Measurements from ENCODE around the gene NFATC2.
"Not testable (repeated sequence)": the region's sequence is repeated elsewhere in the genome, so short reads cannot be mapped to it uniquely, and the experiment has no call there.

Gene NFATC2

DNA sequence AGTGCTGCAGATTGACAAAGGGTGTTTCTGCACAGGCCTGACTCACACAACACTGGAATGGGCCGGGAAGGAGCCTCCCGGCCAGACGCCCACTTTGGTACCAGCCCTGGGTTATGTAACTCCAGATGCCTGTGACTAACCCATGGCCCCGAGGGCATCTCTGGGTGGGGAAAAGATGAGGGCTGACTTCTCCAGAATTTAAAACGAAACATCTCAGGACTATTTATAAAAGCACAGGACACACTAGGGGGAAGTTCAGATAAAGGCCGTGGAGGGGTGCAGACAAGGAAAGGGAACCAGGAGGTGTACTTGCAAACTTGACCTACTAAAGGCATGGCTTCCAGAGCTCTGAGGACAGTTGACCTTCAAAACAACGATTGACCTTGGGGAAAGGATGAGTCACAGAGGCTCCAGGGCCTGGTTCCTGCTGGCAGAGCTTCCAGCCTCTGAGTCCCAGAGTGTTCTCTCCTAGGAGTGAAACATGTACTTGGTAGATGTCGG, 196.9 kb downstream of the NFATC2 start:
- in situ Hi-C loops (cut with MboI; ENCODE audit: low pct_unique_long_range_greater_than_20kb, low sequenced_read_pairs): no loop called here
- DNase-seq: no peak

DNA sequence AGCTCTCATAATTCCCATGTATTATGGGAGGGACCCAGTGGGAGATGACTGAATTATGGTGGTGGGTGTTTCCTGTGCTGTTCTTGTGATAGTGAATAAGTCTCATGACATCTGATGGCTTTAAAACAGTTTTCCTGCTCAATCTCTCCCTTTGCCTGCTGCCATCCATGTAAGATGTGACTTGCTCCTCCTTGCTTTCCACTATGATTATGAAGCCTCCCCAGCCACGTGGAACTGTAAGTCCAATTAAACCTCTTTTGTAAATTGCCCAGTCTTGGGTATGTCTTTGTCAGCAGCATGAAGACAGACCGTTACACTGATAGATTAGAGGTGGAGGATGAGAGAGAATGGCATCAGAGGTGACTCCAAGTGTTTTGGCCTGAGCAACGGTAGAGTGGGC, 198.7 kb downstream of the NFATC2 start:
- in situ Hi-C loops (cut with MboI; ENCODE audit: low pct_unique_long_range_greater_than_20kb, low sequenced_read_pairs); DNase-seq: not testable (repeated sequence)

DNA sequence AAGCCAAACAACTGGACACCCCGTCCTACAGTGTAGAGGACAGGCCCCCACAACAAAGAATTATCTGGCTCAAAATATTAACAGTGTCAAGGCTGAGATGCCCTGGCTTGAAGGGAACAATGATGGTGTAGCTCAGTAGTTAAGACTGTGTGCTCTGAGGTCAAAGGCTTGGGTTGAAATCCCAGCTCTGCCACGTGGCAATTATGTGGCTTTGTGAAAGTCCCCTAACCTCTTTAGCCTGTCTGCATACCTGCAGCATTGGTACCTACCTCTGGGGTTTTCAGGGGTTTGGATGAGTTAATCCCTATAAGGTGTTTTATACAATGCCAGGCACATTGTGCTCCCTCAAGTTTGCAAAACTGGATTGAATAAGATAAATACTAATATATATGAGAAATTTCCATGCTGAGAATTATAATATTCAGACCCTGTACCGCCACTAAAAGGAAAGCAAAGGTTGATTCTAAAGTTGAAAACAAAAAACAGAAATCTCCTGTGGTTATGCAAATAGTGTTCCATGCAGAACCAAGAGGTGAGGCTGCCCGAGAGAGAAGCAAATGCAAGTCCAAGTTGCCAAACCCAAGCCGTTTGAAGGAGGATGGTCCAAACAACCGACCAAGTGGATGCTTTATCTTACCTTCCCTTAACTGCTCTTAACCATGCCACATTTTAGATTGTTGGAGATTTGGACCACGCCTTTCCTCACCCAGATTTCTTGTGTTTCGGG, 199.8 kb downstream of the NFATC2 start:
- in situ Hi-C loops (cut with MboI; ENCODE audit: low pct_unique_long_range_greater_than_20kb, low sequenced_read_pairs): no loop called here

DNA sequence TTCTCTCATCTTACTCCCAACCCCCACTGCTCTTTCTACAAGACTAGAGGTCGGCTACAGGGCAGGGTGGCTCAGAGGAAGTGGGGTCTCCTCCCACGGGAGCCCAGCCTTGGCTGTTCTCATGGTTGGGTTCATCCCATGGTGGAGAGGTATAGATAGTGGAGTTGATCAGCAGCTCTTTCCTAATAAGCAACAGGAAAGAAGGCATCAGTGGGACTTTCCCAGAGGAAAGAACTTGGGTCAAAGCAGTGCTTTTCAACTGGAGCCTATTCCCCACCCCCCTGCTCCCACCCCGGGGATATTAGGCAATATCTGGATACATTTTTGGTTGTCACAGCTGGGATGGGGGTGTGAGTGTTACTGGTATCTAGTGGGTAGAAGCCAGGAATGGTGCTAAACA, 200.9 kb downstream of the NFATC2 start:
- no peak for DNase-seq

More for the DNA sequence above, 199.8 kb downstream of the NFATC2 start:
- DNase-seq: no peak

DNA sequence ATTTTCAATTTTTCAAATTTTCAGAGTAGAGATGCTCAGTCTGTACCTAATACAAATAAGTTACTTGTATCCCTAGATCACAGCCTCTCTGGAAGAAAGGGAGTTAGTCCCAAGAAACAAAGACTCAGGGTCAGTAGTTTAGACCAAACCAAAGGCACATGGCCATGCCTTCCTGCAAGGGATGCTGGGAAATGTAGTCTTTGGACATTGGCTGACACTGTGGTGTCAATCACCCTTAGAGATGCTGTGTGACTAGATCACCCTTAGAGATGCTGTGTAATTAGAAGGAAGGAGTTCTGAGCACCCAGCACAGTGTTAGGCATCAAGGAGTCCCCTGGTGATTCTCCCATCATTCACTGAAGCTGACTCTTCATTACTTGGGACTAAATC, 202.1 kb downstream of the NFATC2 start:
- no peak for DNase-seq
- in situ Hi-C loops (cut with MboI; ENCODE audit: low pct_unique_long_range_greater_than_20kb, low sequenced_read_pairs): no loop called here

More for the DNA sequence above, 200.9 kb downstream of the NFATC2 start:
- in situ Hi-C loops (cut with MboI; ENCODE audit: low pct_unique_long_range_greater_than_20kb, low sequenced_read_pairs): no loop called here

DNA sequence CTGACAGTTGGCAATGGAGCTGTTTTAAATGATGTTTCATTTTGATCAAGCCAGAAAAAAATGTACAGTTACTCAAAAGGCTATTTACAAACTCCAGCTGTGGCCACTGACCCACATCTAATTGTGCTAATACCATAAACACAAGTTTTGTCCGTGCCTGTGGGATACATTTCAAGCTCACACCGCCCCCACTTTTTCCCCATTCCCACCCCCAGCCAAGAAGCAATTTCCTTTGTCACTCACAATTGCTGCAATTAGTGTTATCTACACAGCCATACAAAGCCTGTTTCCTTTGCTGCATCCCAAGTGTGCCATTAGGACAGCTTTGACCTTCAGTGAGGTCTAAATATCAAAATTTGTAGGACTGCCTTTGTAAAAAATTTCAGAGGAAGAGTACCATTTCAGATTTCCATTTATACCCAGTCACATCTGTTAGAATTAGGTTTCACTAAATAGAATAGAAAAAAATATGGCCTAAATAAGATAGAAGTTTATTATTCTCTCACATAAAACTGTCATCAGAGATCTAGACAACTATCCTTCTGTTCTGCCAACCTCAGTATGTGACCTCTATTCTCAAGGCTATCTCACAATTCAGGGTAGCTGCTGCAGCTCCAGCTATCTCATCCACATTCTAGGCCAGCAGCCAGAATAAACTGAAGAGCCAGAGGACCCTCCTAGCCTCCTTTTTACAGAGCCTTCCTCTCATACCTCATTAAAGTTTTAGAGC, 202.6 kb downstream of the NFATC2 start:
- in situ Hi-C loops (cut with MboI; ENCODE audit: low pct_unique_long_range_greater_than_20kb, low sequenced_read_pairs): no loop called here
- no peak for DNase-seq

DNA sequence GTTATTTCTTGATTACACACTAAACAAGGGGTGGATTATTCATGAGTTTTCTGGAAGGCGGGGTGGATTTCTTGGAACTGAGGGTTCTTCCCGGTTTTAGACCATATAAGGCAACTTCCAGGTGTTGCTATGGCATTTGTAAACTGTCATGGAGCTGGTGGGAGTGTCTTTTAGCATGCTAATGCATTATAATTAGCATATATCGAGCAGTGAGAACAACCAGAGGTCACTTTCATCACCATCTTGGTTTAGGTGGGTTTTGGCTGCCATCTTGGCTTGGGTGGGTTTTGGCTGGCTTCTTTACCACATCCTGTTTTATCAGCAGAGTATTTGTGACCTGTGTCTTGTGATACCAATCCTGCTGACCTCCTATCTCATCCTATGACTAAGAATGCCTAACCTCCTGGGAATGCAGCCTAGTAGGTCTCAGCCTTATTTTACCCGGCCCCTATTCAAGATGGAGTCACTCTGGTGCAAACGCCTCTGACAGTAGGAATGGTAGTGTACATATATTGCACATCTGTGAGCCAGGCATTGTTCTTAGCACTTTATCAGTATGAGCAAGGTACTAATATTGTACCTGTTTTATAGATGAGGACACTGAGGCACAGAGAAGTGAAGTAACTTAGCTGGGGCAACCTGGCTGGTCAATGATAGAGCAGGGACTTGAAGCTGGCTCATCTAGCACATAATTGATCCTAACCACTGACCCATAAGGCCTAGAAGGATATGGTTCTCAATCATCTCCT, 203.7 kb downstream of the NFATC2 start:
- in situ Hi-C loops (cut with MboI; ENCODE audit: low pct_unique_long_range_greater_than_20kb, low sequenced_read_pairs): no loop called here
- no peak for DNase-seq

DNA sequence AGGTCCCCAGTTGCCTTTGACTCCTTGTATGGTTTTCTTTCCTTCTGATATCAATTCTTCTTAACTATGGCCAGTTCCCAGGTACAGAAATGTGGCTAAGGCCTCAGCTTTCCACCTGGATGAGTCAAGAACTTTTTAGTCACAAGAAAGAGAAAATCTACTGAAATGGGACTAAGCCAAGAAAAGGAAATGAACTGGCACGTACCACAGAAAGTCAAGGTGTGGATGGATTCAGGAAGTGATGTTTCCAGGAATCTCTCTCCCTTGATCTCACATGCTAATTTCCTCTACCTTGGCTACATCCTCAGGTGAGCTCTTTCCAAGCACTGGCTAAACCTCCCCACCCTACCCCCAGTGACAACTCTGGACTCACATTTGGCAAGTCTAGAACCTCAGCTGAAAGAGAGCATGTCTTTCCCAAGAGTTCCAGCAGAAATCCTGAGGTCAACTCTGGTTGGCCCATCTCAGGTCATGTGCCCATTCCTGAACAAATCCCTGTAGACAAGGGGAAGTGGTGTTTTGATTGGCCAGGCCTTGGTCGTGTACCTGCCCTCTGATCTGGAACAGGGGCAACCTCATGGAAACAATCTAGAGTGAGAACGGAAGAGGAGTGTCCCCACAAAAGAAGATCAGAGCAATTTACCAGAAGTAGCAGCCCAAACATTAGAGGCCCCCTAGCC, 205.3 kb downstream of the NFATC2 start:
- in situ Hi-C loops (cut with MboI; ENCODE audit: low pct_unique_long_range_greater_than_20kb, low sequenced_read_pairs): no loop called here
- no peak for DNase-seq
